GM19240 (cell line): Measurements from ENCODE around the gene MAPKAPK5.
A peak's percentile ranks its signal among the peaks of the same experiment; 100 is the strongest.
"Not testable (repeated sequence)": the region's sequence is repeated elsewhere in the genome, so short reads cannot be mapped to it uniquely, and the experiment has no call there.

Experiments used
- DNase-seq: peaks from one replicate; pipeline ENCODE4 v3.0.0; 2011; ENCODE audit warnings: low spot score; ENCODE audit not compliant: insufficient read length

Gene MAPKAPK5, protein sequence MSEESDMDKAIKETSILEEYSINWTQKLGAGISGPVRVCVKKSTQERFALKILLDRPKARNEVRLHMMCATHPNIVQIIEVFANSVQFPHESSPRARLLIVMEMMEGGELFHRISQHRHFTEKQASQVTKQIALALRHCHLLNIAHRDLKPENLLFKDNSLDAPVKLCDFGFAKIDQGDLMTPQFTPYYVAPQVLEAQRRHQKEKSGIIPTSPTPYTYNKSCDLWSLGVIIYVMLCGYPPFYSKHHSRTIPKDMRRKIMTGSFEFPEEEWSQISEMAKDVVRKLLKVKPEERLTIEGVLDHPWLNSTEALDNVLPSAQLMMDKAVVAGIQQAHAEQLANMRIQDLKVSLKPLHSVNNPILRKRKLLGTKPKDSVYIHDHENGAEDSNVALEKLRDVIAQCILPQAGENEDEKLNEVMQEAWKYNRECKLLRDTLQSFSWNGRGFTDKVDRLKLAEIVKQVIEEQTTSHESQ

DNA sequence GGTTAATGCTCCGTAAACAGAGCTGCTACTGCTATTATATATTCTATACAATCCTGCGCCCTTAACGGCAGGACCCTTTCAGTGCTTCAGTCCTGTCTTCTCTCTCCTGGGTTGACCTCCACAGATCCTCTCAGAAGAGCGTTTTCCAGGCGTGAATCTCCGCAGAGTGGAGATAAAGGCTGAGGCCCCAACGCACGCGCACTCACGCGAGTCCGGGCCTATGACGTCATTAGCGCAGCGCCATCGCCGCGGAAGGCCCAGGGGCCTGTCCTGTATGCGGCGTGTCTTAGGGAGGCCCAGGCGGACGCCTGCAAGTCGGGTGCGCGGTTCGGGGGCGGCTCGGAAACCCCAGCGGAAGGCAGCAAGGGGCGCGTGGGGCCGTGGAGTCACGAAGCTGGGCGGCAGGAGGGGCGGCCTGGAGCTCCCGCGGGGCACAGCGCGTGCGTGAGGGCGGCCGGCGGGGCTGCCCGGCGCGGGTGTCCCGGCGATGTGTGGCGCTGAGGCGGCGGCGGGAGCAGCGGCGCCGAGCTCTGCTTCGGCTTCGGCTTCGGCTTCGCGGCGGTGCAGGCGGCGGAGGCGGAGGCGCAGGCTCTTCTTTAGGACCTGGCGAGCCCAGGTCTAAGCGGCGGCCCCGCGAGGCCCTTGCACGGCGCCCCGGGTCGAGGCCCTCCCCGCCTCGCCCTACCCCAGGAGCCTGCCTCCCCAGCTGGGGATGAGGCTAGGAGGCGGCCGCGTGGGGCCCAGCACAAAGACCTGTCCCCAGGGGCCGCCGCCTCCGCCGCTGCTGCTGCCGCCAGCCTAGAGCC is at the start of gene MAPKAPK5:
Gene MAPKAPK5 (plus strand): TSS at position 479 of the 806 bp plus-strand sequence. CDS start 506 bp downstream, outside the sequence.
- peak; percentile 89 for DNase-seq

DNA sequence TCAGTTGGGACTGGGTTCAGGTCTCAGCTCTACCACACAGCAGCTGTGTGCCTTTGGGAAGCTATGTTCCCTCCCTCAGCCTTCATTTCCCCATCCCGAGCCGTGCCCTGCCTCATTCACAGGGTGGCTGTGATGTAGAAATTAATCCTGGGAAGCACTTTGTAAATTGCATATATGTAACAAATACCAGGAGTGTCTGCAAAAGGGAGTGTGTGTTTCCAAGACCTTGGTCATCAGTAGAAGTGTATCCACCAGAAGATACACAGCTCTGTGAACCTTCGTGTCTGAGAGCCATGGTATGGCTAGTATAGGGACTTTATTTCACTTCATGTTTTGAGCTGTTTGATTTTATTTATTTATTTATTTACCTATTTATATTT is 49.2 kb upstream of the MAPKAPK5 start:
- DNase-seq: no peak

DNA sequence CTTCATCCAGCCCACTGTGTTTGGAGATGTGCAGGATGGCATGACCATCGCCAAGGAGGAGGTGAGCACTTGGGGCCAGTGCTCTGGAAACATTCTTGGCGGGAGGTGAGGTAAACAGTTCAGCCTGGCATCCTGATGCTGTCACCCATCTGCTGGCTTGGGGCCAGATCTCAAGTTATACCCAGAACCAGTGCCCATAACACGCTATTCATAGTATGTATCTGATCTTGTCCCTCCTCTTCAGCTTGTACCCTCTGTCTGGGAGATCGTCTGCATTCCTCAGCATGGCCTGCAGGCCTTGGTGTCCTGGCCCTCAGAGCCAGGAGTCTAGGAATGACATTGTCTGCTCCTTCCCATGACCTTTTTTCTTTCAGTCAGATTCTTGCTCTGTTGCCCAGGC is 43.8 kb upstream of the MAPKAPK5 start:
- no peak for DNase-seq

DNA sequence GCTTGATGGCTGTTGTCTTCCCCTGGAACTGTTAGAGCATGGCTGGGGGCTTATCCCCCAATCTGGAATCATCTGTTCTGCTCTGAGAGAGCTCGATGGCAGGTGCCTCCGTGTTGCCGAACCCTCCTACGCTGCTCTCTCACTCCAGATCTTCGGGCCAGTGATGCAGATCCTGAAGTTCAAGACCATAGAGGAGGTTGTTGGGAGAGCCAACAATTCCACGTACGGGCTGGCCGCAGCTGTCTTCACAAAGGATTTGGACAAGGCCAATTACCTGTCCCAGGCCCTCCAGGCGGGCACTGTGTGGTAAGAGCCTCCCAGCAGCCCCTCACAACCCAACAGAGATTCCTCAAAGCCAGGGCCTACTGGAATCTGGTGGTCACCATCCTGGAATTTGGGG is 42.3 kb upstream of the MAPKAPK5 start:
- no peak for DNase-seq

DNA sequence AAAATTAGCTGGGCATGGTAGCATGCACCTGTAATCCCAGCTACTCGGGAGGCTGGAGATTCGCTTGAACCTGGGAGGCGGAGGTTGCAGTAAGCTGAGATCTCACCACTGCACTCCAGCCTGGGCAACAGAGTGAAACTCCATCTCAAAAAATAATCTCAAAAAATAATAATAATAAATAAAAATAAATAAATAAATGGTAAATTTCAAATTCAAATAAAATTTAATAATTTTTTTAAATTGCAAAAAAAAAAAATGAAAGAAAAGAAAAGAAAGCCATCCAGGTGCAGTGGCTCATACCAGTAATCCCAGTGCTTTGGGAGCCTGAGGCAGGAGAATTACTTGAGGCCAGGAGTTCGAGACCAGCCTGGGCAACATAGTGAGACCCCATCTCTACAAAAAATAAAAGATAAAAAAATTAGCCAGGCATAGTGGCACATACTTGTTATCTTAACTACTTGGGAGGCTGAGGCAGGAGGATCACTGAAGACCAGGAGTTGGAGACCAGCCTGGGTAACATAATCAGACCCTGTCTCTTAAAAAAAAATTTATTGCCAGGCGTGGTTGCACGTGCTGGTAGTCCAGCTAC is 38.9 kb upstream of the MAPKAPK5 start:
- DNase-seq: no peak

DNA sequence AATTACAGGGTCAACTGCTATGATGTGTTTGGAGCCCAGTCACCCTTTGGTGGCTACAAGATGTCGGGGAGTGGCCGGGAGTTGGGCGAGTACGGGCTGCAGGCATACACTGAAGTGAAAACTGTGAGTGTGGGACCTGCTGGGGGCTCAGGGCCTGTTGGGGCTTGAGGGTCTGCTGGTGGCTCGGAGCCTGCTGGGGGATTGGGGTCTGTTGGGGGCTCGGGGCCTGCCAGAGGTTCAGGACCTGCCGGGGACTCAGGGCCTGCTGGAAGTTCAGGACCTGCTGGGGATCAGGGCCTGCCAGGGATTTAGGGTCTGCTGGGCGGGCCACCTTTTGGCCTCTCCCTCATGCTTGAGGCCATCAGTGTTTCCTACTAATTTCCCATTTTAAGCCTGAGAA is 38.2 kb upstream of the MAPKAPK5 start:
- no peak for DNase-seq

DNA sequence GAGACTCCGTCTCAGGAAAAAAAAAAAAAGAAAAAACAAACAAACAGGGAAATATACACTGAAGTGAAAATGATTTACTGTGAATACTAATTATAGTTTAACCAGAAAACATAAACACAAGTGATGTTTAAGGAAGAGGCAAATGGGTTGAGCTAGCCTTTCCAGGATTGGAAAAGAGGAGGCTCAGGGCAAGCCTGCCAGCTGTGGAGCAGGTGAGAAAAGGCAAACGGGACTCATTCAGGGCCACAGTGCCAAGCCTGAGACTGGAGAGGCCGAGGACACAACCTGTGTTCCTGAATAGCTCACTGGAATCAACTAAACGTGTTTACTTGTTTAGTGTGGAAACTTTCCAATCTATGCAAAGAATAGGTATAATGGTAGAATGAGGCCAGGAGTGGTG is 35.7 kb upstream of the MAPKAPK5 start:
- DNase-seq: no peak

DNA sequence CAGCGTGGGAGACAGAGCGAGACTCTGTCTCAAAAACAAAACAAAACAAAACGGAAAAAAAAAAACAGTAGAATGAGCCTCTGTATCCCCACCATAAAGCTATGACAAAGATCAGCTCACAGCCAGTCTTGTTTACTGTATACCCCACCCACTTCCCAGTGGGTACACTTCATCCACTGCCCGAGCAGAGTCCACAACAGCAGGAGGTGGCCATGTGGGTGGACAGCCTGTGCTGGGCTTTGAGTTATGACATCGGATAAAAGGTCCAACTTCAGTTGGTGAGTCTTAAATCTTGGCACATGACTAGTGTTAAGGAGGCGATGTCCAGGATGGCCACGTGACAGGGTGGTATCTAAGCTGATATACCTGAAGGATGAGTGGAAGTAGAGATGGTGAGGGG is 34.8 kb upstream of the MAPKAPK5 start:
- no peak for DNase-seq

DNA sequence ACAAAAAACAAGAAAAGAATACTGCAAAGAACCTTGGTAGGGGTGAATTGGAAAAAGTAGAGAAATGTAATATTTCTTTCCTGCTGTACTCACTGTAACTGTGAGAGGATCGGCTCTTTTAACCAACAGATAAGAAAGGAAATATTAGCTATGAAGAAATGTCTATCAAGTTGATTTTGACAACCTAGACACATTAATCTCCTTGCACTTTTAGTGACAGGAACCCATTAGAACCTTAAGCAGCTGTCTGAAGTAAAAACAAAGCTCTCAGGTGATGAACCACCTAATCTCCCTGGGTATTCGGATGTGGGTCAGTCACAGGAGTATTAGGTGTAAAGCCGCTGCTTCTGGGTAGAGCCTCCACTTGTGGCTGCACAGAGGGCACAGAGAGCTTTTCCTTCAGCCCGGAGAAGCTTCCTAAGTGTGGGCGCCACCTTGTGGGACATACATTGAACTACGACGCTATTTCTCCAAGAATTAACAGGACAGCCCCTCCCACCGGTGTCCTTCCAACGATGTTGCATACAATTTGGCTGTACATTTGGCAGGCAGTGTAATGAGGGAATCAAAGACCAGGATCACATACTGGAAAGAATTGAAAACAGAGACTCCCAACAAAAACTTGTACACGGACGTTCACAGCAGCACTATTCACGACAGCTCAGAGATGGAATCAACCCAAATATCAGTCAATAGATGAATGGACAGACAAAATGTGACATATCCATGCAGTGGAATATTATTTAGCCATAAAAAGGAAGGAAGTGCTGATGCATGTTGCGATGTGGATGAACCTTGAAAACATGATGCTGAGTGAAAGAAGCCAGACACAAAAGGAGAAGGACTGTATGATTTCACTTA is 28.9 kb upstream of the MAPKAPK5 start:
- peak; percentile 67 for DNase-seq

DNA sequence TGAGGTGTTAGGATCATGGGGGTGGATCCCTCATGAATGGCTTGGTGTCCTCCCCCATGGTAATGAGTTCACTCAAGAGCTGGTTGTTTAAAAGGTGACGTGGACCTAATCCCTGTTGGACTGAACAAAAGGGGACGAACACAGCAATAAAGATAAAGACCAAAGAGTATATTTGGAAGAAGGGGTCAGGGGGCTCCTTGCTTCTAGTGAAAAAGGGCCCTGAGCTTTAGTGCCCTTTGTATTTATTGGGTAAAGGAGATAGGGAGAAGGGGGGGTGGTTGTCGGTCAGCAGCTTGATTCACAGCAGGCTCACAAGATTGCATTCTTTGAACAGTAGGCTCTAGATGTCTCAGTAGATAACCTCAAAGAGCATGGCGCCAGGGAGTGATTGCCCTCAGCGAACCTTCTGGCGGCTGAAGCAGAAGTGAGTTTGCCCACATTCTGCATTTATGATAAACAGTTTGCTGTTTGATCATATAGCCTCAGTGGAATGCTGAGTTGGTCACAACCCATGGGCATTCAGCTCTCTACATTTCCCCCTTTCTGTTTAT is 25.9 kb upstream of the MAPKAPK5 start:
- no peak for DNase-seq

DNA sequence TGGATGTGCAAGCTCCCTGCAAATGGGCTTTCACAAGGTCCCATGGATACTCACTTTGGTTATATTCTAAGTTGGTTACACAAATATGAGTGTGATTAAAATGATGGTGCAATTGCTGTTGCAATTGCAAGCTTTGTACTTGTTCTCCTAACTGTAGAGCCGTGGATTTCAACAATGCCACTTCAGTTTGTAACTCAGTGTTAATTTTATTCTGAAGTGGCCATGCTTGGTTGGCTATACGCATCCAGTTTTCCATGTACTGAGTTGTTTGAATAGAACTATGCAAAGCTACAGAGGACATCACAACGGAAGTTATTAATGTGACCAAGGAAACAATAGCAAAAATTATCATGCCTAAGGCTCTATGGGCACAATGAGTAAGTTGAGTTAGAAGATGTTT is 25.1 kb upstream of the MAPKAPK5 start:
- DNase-seq: not testable (repeated sequence)

DNA sequence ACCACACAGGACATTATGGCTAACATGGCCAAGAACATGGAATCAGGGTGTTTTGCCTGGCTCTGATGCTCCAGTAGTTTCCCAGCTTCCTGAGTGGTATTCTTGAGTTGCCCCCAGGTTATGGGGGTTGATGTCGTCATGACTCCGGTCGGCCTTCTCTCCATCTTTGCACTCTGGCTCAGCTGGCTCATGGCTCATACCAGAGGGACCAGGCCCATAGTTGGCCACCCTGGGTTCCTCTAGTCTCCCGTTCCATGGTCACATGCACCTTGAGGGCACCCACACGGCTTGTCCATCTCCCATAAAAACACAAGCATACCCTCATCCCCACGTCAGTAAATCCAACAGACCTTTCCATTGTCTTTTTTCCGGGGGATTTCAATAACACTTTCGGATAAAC is 23.7 kb upstream of the MAPKAPK5 start:
- DNase-seq: no peak

DNA sequence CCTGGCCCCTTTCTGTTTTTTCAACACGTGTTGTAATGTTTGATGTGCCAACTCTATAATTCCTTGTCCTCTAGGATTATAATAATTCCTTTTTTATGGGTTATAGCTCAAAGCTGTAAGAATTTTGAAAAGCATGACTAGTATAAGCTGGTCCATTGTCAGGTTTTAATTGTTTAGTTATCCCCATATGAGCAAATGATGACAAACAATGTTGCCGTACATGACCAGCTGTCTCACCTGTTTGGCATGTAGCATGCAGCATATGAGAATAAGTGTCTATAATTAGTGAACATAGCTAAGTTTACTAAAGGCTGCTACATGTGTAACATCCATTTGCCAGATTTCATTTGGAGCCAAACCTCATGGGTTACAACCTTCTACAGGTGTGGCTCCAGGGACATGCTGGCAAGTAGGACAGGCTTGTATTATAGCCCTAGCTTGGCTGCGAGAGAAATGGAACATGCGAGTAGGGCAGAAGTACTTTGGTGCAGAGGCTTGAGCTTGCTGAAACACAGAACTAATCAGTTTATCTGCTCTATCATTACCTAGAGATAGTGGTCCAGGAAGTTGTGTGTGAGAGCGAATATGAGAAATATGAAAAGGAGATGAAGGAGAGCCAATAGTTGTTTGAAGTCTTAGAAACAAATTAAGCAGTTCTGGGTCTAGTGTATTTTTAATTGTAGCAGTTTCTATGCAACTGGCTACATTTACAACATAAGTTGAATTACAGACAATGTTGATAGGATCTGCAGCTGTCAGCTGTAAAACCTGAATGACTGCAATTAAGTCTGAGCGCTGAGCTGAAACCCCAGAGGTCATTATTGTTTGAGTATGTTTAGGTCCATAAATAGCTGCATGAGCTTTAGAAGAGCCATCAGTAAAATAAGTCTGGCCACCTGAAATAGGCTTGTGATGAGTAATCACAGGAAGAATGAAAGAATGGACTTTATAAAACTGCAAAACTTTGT is 22.6 kb upstream of the MAPKAPK5 start:
- DNase-seq: no peak

DNA sequence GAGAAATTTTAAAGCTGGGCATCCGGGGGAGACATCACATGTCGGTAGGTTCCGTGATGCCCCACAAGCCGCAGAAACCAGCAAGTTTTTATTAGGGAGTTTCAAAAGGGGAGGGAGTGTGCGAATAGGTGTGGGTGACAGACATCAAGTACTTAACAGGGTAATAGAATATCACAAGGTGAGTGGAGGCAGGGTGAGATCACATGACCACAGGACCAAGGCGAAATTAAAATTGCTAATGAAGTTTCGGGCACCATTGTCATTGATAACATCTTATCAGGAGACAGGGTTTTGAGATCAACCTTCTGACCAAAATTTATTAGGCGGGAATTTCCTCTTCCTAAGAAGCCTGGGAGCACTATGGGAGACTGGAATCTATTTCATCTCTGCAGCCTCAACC is 21.2 kb upstream of the MAPKAPK5 start:
- DNase-seq: not testable (repeated sequence)

DNA sequence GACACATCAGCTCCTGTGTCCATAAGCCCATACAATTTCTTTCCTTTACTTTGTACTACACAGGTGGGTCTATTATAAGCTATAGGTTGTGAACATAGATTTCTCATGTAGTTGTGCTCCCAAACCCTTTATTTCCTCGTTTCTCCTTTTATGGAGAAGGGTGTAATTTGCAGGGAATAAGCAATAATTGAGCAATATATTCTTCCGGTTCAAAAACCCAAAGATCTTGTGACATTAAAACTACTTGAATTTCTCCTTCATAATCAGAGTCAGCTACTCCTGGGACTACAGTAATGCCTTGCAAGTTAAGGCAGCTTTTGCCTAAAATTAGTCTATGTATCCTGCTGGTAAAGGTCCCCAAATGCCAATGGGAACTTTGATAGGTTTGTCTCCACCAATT is 19.1 kb upstream of the MAPKAPK5 start:
- no peak for DNase-seq

DNA sequence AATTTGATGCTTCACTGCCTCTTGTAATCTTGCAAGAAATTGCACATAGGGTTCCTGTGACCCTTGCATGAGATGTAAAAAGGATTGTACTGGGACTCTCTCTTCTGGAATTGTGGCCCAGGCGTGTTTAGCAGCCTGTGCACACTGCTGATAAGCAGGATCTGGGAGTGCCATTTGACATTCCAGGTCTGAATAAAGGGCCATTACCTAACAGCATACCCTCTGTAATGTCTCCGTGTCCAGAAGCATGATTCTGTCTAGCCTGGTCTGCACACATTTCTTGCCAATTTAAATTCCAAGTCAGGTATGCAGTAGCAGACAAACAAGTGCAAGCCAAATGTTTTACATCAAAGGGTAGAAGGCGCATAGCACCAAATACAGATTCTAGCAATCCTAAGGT is 18.1 kb upstream of the MAPKAPK5 start:
- no peak for DNase-seq

DNA sequence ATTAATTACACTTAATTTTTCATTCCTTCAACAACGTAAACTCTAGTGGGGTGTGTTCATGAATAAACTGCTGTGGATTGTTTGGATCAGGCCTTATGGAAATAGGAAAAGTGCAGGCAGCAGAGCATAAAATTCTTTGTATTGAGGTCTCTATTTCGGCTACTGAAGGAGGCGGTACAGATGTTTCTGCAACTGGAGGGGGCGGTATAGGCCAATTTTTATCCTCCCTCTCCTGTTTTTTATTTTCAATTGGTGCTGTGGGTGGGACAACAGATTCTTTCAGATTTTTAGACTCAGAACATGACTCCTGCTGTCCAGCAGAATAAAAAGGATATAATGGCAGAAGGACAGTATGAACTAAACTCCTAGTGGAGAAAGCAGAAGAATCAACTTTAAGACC is 17.7 kb upstream of the MAPKAPK5 start:
- DNase-seq: not testable (repeated sequence)

DNA sequence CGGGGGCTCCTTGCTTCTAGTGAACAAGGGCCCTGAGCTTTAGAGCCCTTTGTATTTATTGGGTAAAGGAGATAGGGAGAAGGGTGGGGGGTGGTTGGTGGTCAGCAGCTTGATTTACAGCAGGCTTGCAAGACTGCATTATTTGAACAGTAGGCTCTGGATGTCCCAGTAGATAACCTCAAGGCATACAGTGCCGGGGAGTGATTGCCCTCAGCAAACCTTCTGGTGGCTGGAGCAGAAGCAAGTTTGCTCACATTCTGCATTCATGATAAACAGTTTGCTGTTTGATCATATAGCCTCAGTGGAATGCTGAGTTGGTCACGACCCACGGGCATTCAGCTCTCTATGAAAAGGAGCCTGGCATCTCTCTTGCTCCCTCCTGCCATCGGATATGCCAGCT is 16.5 kb upstream of the MAPKAPK5 start:
- DNase-seq: no peak

DNA sequence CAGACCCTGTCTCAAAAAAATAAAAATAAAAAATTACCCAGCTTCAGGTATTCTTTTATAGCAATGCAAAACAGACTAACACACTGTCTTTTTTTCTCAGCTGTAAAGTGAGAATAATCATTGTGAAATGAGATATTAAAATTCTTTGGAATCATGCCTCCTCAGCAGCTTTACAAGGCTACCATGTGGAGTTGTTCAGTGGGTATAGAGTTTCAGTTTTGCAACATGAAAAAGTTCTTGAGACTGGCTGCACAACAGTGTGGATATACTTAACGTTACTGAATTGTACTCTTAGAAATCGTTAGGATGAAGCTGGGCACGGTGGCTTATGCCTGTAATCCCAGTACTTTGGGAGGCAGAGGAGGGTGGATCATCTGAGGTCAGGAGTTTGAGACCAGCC is 15.7 kb upstream of the MAPKAPK5 start:
- no peak for DNase-seq

DNA sequence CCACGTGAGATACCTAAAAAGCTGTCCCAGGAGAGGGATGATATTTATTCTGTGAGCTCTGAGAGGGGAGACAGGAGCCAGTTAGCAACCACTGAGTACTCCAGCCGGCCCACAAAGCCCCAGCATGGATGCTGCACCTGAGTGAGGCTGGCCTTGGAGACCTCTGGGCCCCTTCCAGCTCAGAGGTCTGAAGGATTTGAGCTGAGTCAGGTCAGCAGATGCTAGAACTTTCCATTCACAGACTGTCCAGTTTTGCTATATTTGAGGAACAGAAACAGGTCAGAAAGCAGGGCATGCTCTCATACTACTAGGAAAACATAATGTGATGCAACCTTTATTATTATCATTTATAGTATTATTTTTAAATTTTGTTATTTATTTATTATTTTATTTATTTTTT is 15.0 kb upstream of the MAPKAPK5 start:
- no peak for DNase-seq
